Testis (tissue), 3 donors: ENCODE results near the gene OR6F1. TPM values are rescaled to one million over a fixed set of nuclear protein-coding genes. Genes with fewer than 3 reads are reported as not detected.

Experiments
- DNase-seq: peaks from one replicate; pipeline ENCODE4 v3.0.0-alpha.2; 2019
- H3K27ac ChIP-seq, 2 donors: fragments of 200-600 bp; sonication (generic); one replicate each; pipeline ENCODE4 v1.5.1; 2019
- H3K27me3 ChIP-seq: fragments of 200-600 bp; sonication (generic); one replicate; pipeline ENCODE4 v1.5.1; 2019
- H3K36me3 ChIP-seq: fragments of 200-600 bp; sonication (generic); one replicate; pipeline ENCODE4 v1.5.1; 2017; ENCODE audit warnings: low read depth; ENCODE audit errors: missing control alignments
- H3K4me1 ChIP-seq: fragments of 200-600 bp; sonication (generic); one replicate; pipeline ENCODE4 v1.5.1; 2019
- H3K4me3 ChIP-seq, 2 donors: fragments of 200-600 bp; sonication (generic); one replicate each; pipeline ENCODE4 v1.5.1; 2017 to 2019
- H3K9me3 ChIP-seq: fragments of 200-600 bp; sonication (generic); one replicate; pipeline ENCODE4 v1.5.1; 2017
- POLR2A ChIP-seq: fragments of 450-650 bp; IDR thresholded peaks from one replicate; pipeline ENCODE4 v1.6.1; 2017; ENCODE audit warnings: antibody characterized with exemption, mild to moderate bottlenecking, moderate library complexity
- WGBS, 2 donors: methylation state at CpG; one replicate each; pipeline ENCODE4 v1.1.5; 2018; 5-methylcytosine and 5-hydroxymethylcytosine counted together
- intact Hi-C: fragments of 100-400 bp; cut with DNase I; formaldehyde crosslinking; loops from one replicate; pipeline ENCODE4 v1.15.1; 2023; ENCODE audit warnings: low total_unique reads
- polyA plus RNA-seq: library from polyadenylated mRNA; stranded (reverse); fragments of 350-450 nt; fragmentation: Illumina TruSeq; extraction: RNeasy Lipid Tissue Mini Kit (QIAGEN cat#74804); gene quantifications from one replicate; pipeline ENCODE4 v1.2.3, GENCODE V29; 2014; ENCODE audit warnings: low read depth, low replicate concordance; ENCODE audit not compliant: insufficient read depth
- total RNA-seq, 2 donors: library from RNA; depleted of rRNA; stranded (reverse); fragments of >200 nt; gene quantifications; one replicate each; pipeline ENCODE4 v1.2.3, GENCODE V29; 2016
- TF ChIP-seq, protein P1 (sequence below), 3 experiments: fragments of 450-650 bp in 2 of 3; fragments of 200-600 bp in 1 of 3; sonication (generic) in 1 of 3; IDR thresholded peaks; one replicate each; pipeline ENCODE4 v1.5.1; 2016 to 2019; ENCODE audit warnings: antibody characterized with exemption in 3 of 3, mild to moderate bottlenecking in 2 of 3, moderate library complexity in 1 of 3

Gene OR6F1
- total and polyA plus RNA-seq, 3 donors from 2014 or later = 0.62 to 1.4 (median 0.94) TPM

DNA sequence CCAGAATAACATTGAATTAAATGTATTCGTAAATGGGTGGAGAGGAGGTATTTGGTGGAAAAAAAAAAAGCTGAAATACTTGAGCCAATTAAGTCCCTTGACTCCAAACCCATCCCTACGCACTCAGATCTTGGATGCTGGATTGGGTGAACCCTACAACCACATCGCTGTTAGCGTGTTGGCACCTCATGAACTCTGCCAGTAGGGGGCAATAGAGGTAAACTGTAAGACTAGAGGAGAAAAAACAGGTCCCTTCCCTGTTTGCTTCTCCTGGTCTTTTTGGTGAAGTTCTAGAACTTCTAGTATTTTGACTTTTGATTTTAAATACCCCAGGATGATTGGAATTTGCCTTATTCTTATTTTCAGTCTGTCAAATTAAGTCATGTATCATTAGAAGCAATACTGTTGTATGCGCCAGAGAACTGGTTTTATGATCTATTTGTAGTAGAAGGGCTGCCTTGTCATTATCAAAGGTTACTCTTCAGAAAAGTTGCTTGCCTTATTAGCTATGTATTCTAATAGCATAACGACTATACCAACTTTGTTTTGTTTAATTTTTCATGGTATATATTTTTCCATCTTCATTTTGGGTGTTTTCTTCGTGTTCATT lies 35.1 kb downstream of the OR6F1 start:
- intact Hi-C loops = no loop called here
- TF ChIP-seq POLR2A = no peak
- TF ChIP-seq, protein P1, sequence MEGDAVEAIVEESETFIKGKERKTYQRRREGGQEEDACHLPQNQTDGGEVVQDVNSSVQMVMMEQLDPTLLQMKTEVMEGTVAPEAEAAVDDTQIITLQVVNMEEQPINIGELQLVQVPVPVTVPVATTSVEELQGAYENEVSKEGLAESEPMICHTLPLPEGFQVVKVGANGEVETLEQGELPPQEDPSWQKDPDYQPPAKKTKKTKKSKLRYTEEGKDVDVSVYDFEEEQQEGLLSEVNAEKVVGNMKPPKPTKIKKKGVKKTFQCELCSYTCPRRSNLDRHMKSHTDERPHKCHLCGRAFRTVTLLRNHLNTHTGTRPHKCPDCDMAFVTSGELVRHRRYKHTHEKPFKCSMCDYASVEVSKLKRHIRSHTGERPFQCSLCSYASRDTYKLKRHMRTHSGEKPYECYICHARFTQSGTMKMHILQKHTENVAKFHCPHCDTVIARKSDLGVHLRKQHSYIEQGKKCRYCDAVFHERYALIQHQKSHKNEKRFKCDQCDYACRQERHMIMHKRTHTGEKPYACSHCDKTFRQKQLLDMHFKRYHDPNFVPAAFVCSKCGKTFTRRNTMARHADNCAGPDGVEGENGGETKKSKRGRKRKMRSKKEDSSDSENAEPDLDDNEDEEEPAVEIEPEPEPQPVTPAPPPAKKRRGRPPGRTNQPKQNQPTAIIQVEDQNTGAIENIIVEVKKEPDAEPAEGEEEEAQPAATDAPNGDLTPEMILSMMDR (IDR thresholded peaks at IDR 0.05) = peak; percentile 15 to 53 (median 44)
- Histone ChIP-seq H3K27ac (no peak overlapping the region), H3K4me3 (no peak overlapping the region), H3K36me3 (no peaks in the 10 kb centered on the region), H3K9me3 (no peaks in the 10 kb centered on the region), H3K4me1 (no peaks in the 10 kb centered on the region), H3K27me3 (no peaks in the 10 kb centered on the region)
- 30 to 40% methylated on average over 7 of the region's 7 CpGs for WGBS, 2 donors
- DNase-seq = peak; percentile 74

DNA sequence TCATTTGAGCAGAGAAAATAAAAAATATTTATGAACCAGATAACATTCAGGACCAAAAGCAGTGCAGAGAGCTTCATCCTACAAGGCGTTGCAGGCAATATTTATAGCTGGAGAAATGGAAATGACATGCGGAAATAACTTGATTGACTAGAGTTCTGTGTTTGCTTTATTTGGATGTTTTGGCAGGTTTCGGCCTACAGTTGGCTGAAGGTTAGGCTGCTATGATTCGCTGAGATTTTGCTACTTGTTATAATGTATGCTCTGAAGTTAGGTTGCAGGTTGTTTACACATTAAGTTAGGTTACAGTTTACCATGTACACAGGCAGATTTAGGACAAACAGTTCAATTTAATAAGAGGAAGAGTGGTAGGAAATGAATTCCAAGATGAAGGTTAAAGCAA lies 36.3 kb downstream of the OR6F1 start:
- TF ChIP-seq, protein P1 (IDR thresholded peaks at IDR 0.05) = no peak
- TF ChIP-seq POLR2A = no peak
- Histone ChIP-seq H3K4me3 (no peak overlapping the region), H3K27ac (no peak overlapping the region), H3K4me1 (no peaks in the 10 kb centered on the region), H3K9me3 (no peaks in the 10 kb centered on the region), H3K36me3 (no peaks in the 10 kb centered on the region), H3K27me3 (no peaks in the 10 kb centered on the region)
- DNase-seq = no peak
- 77 to 91% methylated on average over 4 of the region's 4 CpGs for WGBS, 2 donors
- intact Hi-C loops = no loop called here

DNA sequence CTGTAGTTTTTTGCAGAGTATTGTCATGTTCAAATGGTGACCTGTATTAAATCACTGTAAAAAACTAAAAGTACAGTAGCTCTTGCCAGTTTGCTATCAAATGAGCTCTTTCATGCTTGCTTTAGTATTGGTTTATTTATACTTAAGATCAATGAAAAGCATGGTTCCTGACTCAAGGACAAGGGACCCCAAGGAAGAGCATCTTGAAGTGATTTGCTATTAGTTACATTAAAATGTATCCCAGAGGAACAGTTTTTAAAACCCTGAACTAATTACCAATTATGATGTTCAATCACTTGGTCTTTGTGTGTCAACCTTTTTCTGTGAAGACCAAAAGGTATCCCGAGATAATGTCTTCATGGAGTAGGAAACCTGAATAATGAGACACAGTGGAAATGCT lies 36.8 kb downstream of the OR6F1 start, which contains the start of gene OR13G1:
OR13G1 (minus strand) TSS at position 101 of the 400 bp plus-strand sequence. CDS start 6,698 bp downstream, outside the sequence.
- no peak within 1 kb of the TSS for H3K4me3 ChIP-seq
- no peaks in the 10 kb centered on the region for H3K9me3 ChIP-seq
- no peaks in the 10 kb centered on the region for H3K36me3 ChIP-seq
- WGBS, 2 donors = 80 to 100% methylated on average over 1 of the region's 1 CpG
- intact Hi-C loops = no loop called here
- no peak for DNase-seq
- no peaks in the 10 kb centered on the region for H3K27me3 ChIP-seq
- TF ChIP-seq, protein P1 (IDR thresholded peaks at IDR 0.05) = no peak
- TF ChIP-seq POLR2A = no peak
- no peak within 1 kb of the TSS for H3K27ac ChIP-seq
- H3K4me1 ChIP-seq = no peaks in the 10 kb centered on the region

DNA sequence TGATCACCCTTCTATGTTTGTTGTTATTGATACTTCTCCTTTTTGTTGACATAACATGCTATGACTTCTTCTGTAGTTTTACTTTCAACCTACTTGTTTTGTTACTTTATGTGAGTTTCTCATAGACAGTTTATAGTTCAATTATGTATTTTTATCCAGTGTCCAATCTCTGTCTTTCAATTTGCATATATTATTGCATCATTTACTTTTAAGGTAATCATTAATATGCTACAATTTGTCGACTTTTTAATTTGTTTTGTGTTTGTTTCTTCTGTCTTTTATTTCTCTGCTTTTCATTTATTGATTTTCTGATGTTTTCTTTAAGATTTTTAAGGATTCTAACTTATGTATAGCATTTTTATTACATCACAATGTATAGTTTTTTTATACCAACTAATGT lies 47.2 kb downstream of the OR6F1 start:
- no peak for TF ChIP-seq POLR2A
- TF ChIP-seq, protein P1 (IDR thresholded peaks at IDR 0.05) = no peak
- no peaks in the 10 kb centered on the region for H3K27me3 ChIP-seq
- no peaks in the 10 kb centered on the region for H3K4me1 ChIP-seq
- WGBS, 2 donors = 51 to 61% methylated on average over 1 of the region's 1 CpG
- intact Hi-C loops = no loop called here
- no peaks in the 10 kb centered on the region for H3K36me3 ChIP-seq
- no peak overlapping the region for H3K27ac ChIP-seq
- no peak for DNase-seq
- no peak overlapping the region for H3K4me3 ChIP-seq
- no peaks in the 10 kb centered on the region for H3K9me3 ChIP-seq

Other genes starting within 250 kb of the OR6F1 start
- gene OR2C3, start 180.2 kb downstream of the OR6F1 start, total RNA-seq = under 1 TPM; 0.87 TPM
- 0.55 TPM for gene OR2C3, start 180.2 kb downstream of the OR6F1 start, polyA plus RNA-seq
- 1 to 10 TPM; 2.8 to 3.7 TPM for gene GCSAML, start 167.5 kb downstream of the OR6F1 start, total RNA-seq
- 8.4 TPM for gene GCSAML, start 167.5 kb downstream of the OR6F1 start, polyA plus RNA-seq
- gene OR2G2, start 128.3 kb downstream of the OR6F1 start, total RNA-seq = under 1 TPM in 1 of 2 donors, not detected in 1; 0.39 TPM
- gene OR2G2, start 128.3 kb downstream of the OR6F1 start, polyA plus RNA-seq = not detected
- gene OR2G3, start 111.1 kb downstream of the OR6F1 start, total RNA-seq = not detected
- not detected for gene OR2G3, start 111.1 kb downstream of the OR6F1 start, polyA plus RNA-seq
- gene OR13G1, start 36.9 kb downstream of the OR6F1 start, total RNA-seq = under 1 TPM in 1 of 2 donors, not detected in 1; 0.19 TPM
- gene OR13G1, start 36.9 kb downstream of the OR6F1 start, polyA plus RNA-seq = not detected
- gene OR14K1, start 22.0 kb upstream of the OR6F1 start, total RNA-seq = 1 to 10 TPM; 2.8 to 3.0 TPM
- not detected for gene OR14K1, start 22.0 kb upstream of the OR6F1 start, polyA plus RNA-seq
- 1 to 10 TPM in 1 of 2 donors, under 1 TPM in 1; 0.94 to 1.6 TPM for gene OR14A2, start 31.5 kb upstream of the OR6F1 start, total RNA-seq
- 4.2 TPM for gene OR14A2, start 31.5 kb upstream of the OR6F1 start, polyA plus RNA-seq
- gene OR1C1, start 43.9 kb upstream of the OR6F1 start, total RNA-seq = not detected
- not detected for gene OR1C1, start 43.9 kb upstream of the OR6F1 start, polyA plus RNA-seq
- gene OR14A16, start 107.5 kb upstream of the OR6F1 start, total RNA-seq = under 1 TPM in 1 of 2 donors, not detected in 1; 0.62 TPM
- not detected for gene OR14A16, start 107.5 kb upstream of the OR6F1 start, polyA plus RNA-seq
- not detected for gene OR11L1, start 125.2 kb upstream of the OR6F1 start, total RNA-seq
- not detected for gene OR11L1, start 125.2 kb upstream of the OR6F1 start, polyA plus RNA-seq
- gene TRIM58, start 140.5 kb upstream of the OR6F1 start, total RNA-seq = 1 to 10 TPM; 5.7 to 7.5 TPM
- gene TRIM58, start 140.5 kb upstream of the OR6F1 start, polyA plus RNA-seq = 2.9 TPM
- gene OR2W3, start 178.9 kb upstream of the OR6F1 start, total RNA-seq = 1 to 10 TPM; 2.5 to 3.9 TPM
- 1.5 TPM for gene OR2W3, start 178.9 kb upstream of the OR6F1 start, polyA plus RNA-seq
- under 1 TPM in 1 of 2 donors, not detected in 1; 0.55 TPM for gene OR2T8, start 203.6 kb upstream of the OR6F1 start, total RNA-seq
- 0.44 TPM for gene OR2T8, start 203.6 kb upstream of the OR6F1 start, polyA plus RNA-seq
- under 1 TPM in 1 of 2 donors, not detected in 1; 0.31 TPM for gene OR2AJ1, start 208.2 kb upstream of the OR6F1 start, total RNA-seq
- gene OR2AJ1, start 208.2 kb upstream of the OR6F1 start, polyA plus RNA-seq = not detected
- gene OR2L8, start 232.2 kb upstream of the OR6F1 start, total RNA-seq = under 1 TPM; 0.43 to 0.87 TPM
- not detected for gene OR2L8, start 232.2 kb upstream of the OR6F1 start, polyA plus RNA-seq
- gene OR2AK2, start 248.6 kb upstream of the OR6F1 start, total RNA-seq = 1 to 10 TPM in 1 of 2 donors, under 1 TPM in 1; 0.74 to 2.2 TPM
- 0.38 TPM for gene OR2AK2, start 248.6 kb upstream of the OR6F1 start, polyA plus RNA-seq